K562 (cell line): ENCODE measurements around the gene TRIM60. TPM values are rescaled to one million over a fixed set of nuclear protein-coding genes. Genes with fewer than 3 reads are reported as not detected.

Experiments
- ATAC-seq: fragments of 200-7000 bp; cut with Tn5 transposase; 3 replicates; pipeline ENCODE4 v1.9.1; 2020; ENCODE audit warnings: moderate library complexity
- BruUV-seq: library from RNA; stranded (reverse); fragments of 400-500 nt; replicated peaks from 2 replicates; lab custom pipeline; 2021; lab: Mats Ljungman, UMichigan
- CTCF ChIA-PET: fragments of 300-600 bp; formaldehyde crosslinking; extraction: SDS; loops from one replicate; lab custom pipeline; 2021; ENCODE audit warnings: low intra/inter-chr PET ratio; lab: Yijun Ruan, JAX
- POLR2A ChIA-PET: fragments of 300-600, 350-650 bp; sonication (Branson Sonifier 250); formaldehyde crosslinking; extraction: SDS; loops from one replicate; lab custom pipeline; 2021; ENCODE audit warnings: antibody characterized with exemption, inconsistent platforms; lab: Yijun Ruan, JAX
- DNase-seq, 4 experiments: peaks; one replicate each; pipeline versions ENCODE4 v3.0.0 to v3.0.0-alpha.2; 2011 to 2018; ENCODE audit warnings: low spot score in 3 of 4, mixed read lengths in 3 of 4; ENCODE audit errors: extremely low read depth in 1 of 4
- FAIRE-seq: peaks from 2 replicates; lab custom pipeline; 2011; peaks lifted over from hg19 to GRCh38; lab: Jason Lieb, UNC
- H2AFZ ChIP-seq: 2 replicates; pipeline ENCODE4 v1.6.0; 2011; ENCODE audit warnings: low read depth, low read length, control low read depth, inconsistent platforms
- H3K27ac ChIP-seq: fragments of 200-600 bp; 3 replicates; pipeline ENCODE4 v1.8.0; 2011; ENCODE audit warnings: low read depth, mild to moderate bottlenecking, control low read depth, inconsistent platforms, low read length, moderate library complexity, mixed read lengths; ENCODE audit errors: extremely low read depth
- H3K27me3 ChIP-seq, 2 experiments: fragments of 300-600 bp in 1 of 2; 2 replicates in 1 of 2; 3 replicates in 1 of 2; pipeline versions ENCODE4 v1.6.0 to v1.8.0; 2011; ENCODE audit warnings: inconsistent platforms in 2 of 2, low read length in 2 of 2, mild to moderate bottlenecking in 1 of 2, mixed read lengths in 1 of 2, moderate library complexity in 1 of 2; ENCODE audit not compliant: control insufficient read depth in 2 of 2, insufficient read depth in 2 of 2
- H3K36me3 ChIP-seq: fragments of 300-600 bp; 3 replicates; pipeline ENCODE4 v1.8.0; 2011; ENCODE audit warnings: mild to moderate bottlenecking, low read length, inconsistent platforms; ENCODE audit not compliant: control insufficient read depth, insufficient read depth
- H3K4me1 ChIP-seq, 2 experiments: fragments of 200-600 bp in 1 of 2; replicated peaks in 1 of 2; 2 replicates in 1 of 2; 3 replicates in 1 of 2; pipeline versions ENCODE4 v1.5.1 to v1.8.0; 2011; ENCODE audit warnings: inconsistent platforms in 2 of 2, low read length in 2 of 2, mild to moderate bottlenecking in 1 of 2, mixed read lengths in 1 of 2, moderate library complexity in 1 of 2; ENCODE audit not compliant: control insufficient read depth in 2 of 2, insufficient read depth in 2 of 2
- H3K4me2 ChIP-seq: 2 replicates; pipeline ENCODE4 v1.6.1; 2011; ENCODE audit warnings: low read length, control low read depth, inconsistent platforms, mixed read lengths; ENCODE audit not compliant: insufficient read depth
- H3K4me3 ChIP-seq: fragments of 200-600 bp; sonication (generic), shearing (Covaris generic); 2 replicates; pipeline ENCODE4 v1.5.1; 2016; ENCODE audit warnings: control low read depth, inconsistent platforms
- H3K79me2 ChIP-seq: fragments of 200-600 bp; 3 replicates; pipeline ENCODE4 v1.8.0; 2011; ENCODE audit warnings: low read length, inconsistent platforms; ENCODE audit not compliant: control insufficient read depth, insufficient read depth
- H3K9ac ChIP-seq, 2 experiments: 2 replicates each; pipeline versions ENCODE4 v1.6.0 to v1.6.1; 2011; ENCODE audit warnings: low read depth in 2 of 2, low read length in 2 of 2, control low read depth in 1 of 2, inconsistent platforms in 1 of 2, mild to moderate bottlenecking in 1 of 2, mixed read lengths in 1 of 2; ENCODE audit not compliant: insufficient read depth in 1 of 2
- H3K9me1 ChIP-seq: one replicate; pipeline ENCODE4 v1.6.0; 2011; ENCODE audit warnings: inconsistent platforms, mild to moderate bottlenecking, low read length, moderate library complexity; ENCODE audit not compliant: control insufficient read depth, insufficient read depth
- H3K9me3 ChIP-seq: replicated peaks from 2 replicates; pipeline ENCODE4 v1.5.1; 2011; ENCODE audit warnings: low read depth, low read length, inconsistent platforms; ENCODE audit not compliant: control insufficient read depth, insufficient read depth
- H4K20me1 ChIP-seq: replicated peaks from 2 replicates; pipeline ENCODE4 v1.6.1; 2011; ENCODE audit warnings: low read length, inconsistent platforms, mixed read lengths; ENCODE audit not compliant: control insufficient read depth, insufficient read depth
- CBFA2T2 ChIP-seq: fragments of 450-650 bp; conservative IDR thresholded peaks from 2 replicates; pipeline ENCODE4 v1.6.1; 2017; ENCODE audit warnings: mild to moderate bottlenecking
- DNMT1 ChIP-seq: fragments of 450-650 bp; IDR thresholded peaks from 2 replicates; pipeline ENCODE4 v1.6.1; 2016; ENCODE audit warnings: antibody characterized with exemption, mild to moderate bottlenecking
- KLF6 ChIP-seq: fragments of 250-450 bp; sonication (Bioruptor Pico); IDR thresholded peaks from 2 replicates; pipeline ENCODE4 v1.4.0; 2020; ENCODE audit warnings: mild to moderate bottlenecking, moderate library complexity, borderline replicate concordance
- NCOR1 ChIP-seq: fragments of 450-650 bp; IDR thresholded peaks from 2 replicates; pipeline ENCODE4 v1.6.1; 2016; ENCODE audit warnings: mild to moderate bottlenecking, moderate library complexity
- PKNOX1 ChIP-seq: fragments of 450-650 bp; IDR thresholded peaks from 2 replicates; pipeline ENCODE4 v1.6.1; 2016
- PTBP1 ChIP-seq: fragments of 200-400 bp; formaldehyde crosslinking; IDR thresholded peaks from 2 replicates; pipeline ENCODE4 v1.6.1; 2017; ENCODE audit warnings: low read depth, low read length
- SUPT5H ChIP-seq: fragments of 450-650 bp; IDR thresholded peaks from 2 replicates; pipeline ENCODE4 v1.6.1; 2016
- TARDBP ChIP-seq: fragments of 450-650 bp; IDR thresholded peaks from 2 replicates; pipeline ENCODE4 v1.6.1; 2016
- TEAD4 ChIP-seq, 2 experiments: sonication (generic) in 1 of 2; formaldehyde crosslinking in 1 of 2; IDR thresholded peaks; 2 replicates each; pipeline versions ENCODE4 v1.6.1 to v1.8.0; 2012 to 2022; ENCODE audit warnings: borderline replicate concordance in 1 of 2, inconsistent platforms in 1 of 2, low read length in 1 of 2, mild to moderate bottlenecking in 1 of 2, missing genetic modification reagents in 1 of 2
- ZNF124 ChIP-seq: sonication (generic); formaldehyde crosslinking; IDR thresholded peaks from 2 replicates; pipeline ENCODE4 v1.8.1; 2022; ENCODE audit warnings: missing genetic modification reagents
- ZNF408 ChIP-seq: fragments of 250-450 bp; sonication (Bioruptor Pico); IDR thresholded peaks from 2 replicates; pipeline ENCODE4 v1.4.0; 2020; ENCODE audit warnings: low read depth, mild to moderate bottlenecking, moderate library complexity
- WGBS: fragments of 100-300 bp; shearing (Covaris generic); methylation state at CpG from one replicate; pipeline ENCODE4 v1.1.6; 2016; ENCODE audit warnings: low coverage, mixed read lengths; ENCODE audit not compliant: insufficient coverage; ENCODE audit errors: missing lambda C conversion rate; 5-methylcytosine and 5-hydroxymethylcytosine counted together
- in situ Hi-C: fragments of 300-500 bp; cut with MboI; formaldehyde crosslinking; loops from 4 replicates; pipeline ENCODE4 v1.15.0; 2018; ENCODE audit warnings: inconsistent platforms, mixed read lengths
- intact Hi-C: fragments of 100-400 bp; cut with micrococcal nuclease; formaldehyde crosslinking; loops from 2 replicates; pipeline ENCODE4 v1.14.2; 2022
- polyA plus RNA-seq, 8 experiments: library from polyadenylated mRNA; depleted of rRNA in 4 of 8; stranded (reverse) in 5 of 8; unstranded in 3 of 8; fragments of >200 nt; fragmentation: Nextera tagmentation in 2 of 8; fragmentation: Illumina TruSeq in 1 of 8; extraction: Ambion mirVana in 2 of 8; extraction: Trizol in 1 of 8; gene quantifications; 2 replicates each; pipeline versions ENCODE4 v1.2.1 to v1.2.3, GENCODE V29; 2011 to 2014; ENCODE audit warnings: inconsistent platforms in 1 of 8, missing spikeins in 1 of 8
- total RNA-seq, 7 experiments: library from RNA; depleted of rRNA in 6 of 7; stranded (reverse); fragments of >200 nt in 6 of 7; fragmentation: Illumina TruSeq in 2 of 7; extraction: Trizol in 2 of 7; gene quantifications; 2 replicates each; pipeline versions ENCODE4 v1.2.1 to v1.2.3, GENCODE V29; 2011 to 2021; ENCODE audit warnings: low replicate concordance in 1 of 7
- TF ChIP-seq, protein P1 (sequence below): sonication (generic); formaldehyde crosslinking; IDR thresholded peaks from 2 replicates; pipeline ENCODE4 v1.9.0; 2022; ENCODE audit warnings: mild to moderate bottlenecking, missing genetic modification reagents
- TF ChIP-seq, protein P2 (sequence below): IDR thresholded peaks from 2 replicates; pipeline ENCODE4 v1.6.1; 2016; ENCODE audit warnings: missing genetic modification characterization, missing compliant biosample characterization
- TF ChIP-seq, protein P3 (sequence below): fragments of 250-450 bp; sonication (Bioruptor Pico); IDR thresholded peaks from 2 replicates; pipeline ENCODE4 v1.5.0; 2022; ENCODE audit warnings: mild to moderate bottlenecking

TRIM60 gene
- total and polyA plus RNA-seq, 9 of the 15 experiments (the other 6 are each of a cell fraction or from before 2014, with no cell fraction given) = not detected

DNA sequence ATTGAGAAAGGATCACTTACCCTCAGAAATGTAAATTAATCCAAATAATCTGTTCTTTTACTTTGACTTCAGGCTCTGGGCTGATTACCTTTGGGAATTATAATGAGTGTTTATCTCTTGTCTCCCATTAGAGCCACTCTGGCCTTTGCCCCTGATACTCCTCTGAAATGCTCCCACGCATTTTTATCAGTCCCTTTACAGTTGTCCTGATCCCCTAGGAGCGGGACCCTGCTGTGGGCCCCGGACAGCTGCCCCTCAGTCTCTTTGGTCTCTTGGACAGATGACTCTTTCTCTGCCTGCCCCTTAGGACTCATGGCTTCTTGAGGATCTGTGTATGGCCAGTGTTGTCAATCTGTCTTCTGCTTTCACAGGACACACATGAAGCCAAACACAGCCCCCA lies 20.8 kb downstream of the TRIM60 start:
- no peak overlapping the region for H3K4me3 ChIP-seq
- CTCF ChIA-PET = no interaction called here
- no peaks in the 10 kb centered on the region for H4K20me1 ChIP-seq
- POLR2A ChIA-PET = no interaction called here
- no peaks in the 10 kb centered on the region; a peak in 1 of 5 replicates for H3K4me1 ChIP-seq
- no peaks in the 10 kb centered on the region for H3K9me3 ChIP-seq
- no peak overlapping the region for H3K4me2 ChIP-seq
- no peaks in the 10 kb centered on the region for H3K79me2 ChIP-seq
- DNase-seq (peak in 1 of 4 experiments; percentile 6), ATAC-seq (peak; percentile 23), FAIRE-seq (no peak)
- no TSS peak for BruUV-seq
- WGBS = 0% methylated on average over 3 of the region's 3 CpGs
- no peaks in the 10 kb centered on the region for H3K9me1 ChIP-seq
- no peaks in the 10 kb centered on the region for H3K36me3 ChIP-seq
- H3K27ac ChIP-seq = no peak overlapping the region
- in situ Hi-C loops (no loop called here), intact Hi-C loops (no loop called here)
- peaks cover 0 to 24% of the 10 kb centered on the region in 2 experiments; a peak in 2 of 5 replicates for H3K27me3 ChIP-seq
- no peak overlapping the region for H2AFZ ChIP-seq
- H3K9ac ChIP-seq = no peak overlapping the region
- TF ChIP-seq ZNF408 = no peak
- no peak for TF ChIP-seq TARDBP
- TF ChIP-seq, protein P1, sequence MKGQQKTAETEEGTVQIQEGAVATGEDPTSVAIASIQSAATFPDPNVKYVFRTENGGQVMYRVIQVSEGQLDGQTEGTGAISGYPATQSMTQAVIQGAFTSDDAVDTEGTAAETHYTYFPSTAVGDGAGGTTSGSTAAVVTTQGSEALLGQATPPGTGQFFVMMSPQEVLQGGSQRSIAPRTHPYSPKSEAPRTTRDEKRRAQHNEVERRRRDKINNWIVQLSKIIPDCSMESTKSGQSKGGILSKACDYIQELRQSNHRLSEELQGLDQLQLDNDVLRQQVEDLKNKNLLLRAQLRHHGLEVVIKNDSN (CRISPR knock-in tag) = no peak
- TF ChIP-seq, protein P2, sequence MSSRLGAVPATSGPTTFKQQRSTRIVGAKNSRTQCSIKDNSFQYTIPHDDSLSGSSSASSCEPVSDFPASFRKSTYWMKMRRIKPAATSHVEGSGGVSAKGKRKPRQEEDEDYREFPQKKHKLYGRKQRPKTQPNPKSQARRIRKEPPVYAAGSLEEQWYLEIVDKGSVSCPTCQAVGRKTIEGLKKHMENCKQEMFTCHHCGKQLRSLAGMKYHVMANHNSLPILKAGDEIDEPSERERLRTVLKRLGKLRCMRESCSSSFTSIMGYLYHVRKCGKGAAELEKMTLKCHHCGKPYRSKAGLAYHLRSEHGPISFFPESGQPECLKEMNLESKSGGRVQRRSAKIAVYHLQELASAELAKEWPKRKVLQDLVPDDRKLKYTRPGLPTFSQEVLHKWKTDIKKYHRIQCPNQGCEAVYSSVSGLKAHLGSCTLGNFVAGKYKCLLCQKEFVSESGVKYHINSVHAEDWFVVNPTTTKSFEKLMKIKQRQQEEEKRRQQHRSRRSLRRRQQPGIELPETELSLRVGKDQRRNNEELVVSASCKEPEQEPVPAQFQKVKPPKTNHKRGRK (tag) = no peak
- TF ChIP-seq, protein P3, sequence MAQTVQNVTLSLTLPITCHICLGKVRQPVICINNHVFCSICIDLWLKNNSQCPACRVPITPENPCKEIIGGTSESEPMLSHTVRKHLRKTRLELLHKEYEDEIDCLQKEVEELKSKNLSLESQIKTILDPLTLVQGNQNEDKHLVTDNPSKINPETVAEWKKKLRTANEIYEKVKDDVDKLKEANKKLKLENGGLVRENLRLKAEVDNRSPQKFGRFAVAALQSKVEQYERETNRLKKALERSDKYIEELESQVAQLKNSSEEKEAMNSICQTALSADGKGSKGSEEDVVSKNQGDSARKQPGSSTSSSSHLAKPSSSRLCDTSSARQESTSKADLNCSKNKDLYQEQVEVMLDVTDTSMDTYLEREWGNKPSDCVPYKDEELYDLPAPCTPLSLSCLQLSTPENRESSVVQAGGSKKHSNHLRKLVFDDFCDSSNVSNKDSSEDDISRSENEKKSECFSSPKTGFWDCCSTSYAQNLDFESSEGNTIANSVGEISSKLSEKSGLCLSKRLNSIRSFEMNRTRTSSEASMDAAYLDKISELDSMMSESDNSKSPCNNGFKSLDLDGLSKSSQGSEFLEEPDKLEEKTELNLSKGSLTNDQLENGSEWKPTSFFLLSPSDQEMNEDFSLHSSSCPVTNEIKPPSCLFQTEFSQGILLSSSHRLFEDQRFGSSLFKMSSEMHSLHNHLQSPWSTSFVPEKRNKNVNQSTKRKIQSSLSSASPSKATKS (CRISPR knock-in tag) = no peak
- no peak for TF ChIP-seq PTBP1
- no peak for TF ChIP-seq ZNF124 (CRISPR knock-in tag)
- TF ChIP-seq PKNOX1 = no peak
- peak; percentile 49 for TF ChIP-seq TEAD4 (IDR thresholded peaks at IDR 0.05; ENCODE audit: low read length)
- TF ChIP-seq TEAD4 (CRISPR knock-in tag; IDR thresholded peaks at IDR 0.05; ENCODE audit: borderline replicate concordance) = no peak
- no peak for TF ChIP-seq DNMT1
- peak; percentile 15; the same call in 1 of the 2 replicates for TF ChIP-seq NCOR1
- TF ChIP-seq SUPT5H = no peak
- TF ChIP-seq KLF6 = no peak
- TF ChIP-seq CBFA2T2 = peak; percentile 45
